ENCODE data around the gene CACNA2D3. TPM values are rescaled to one million over a fixed set of nuclear protein-coding genes. Genes with fewer than 3 reads are reported as not detected.

CACNA2D3 gene
- total RNA-seq, 1 donor from 2014 or later: 8.3 TPM

- DNase-seq (ENCODE audit: low spot score): no peak
These were observed 408.6 kb downstream of the CACNA2D3 start for GRCh38 chr3:54530944-54531343.

DNA sequence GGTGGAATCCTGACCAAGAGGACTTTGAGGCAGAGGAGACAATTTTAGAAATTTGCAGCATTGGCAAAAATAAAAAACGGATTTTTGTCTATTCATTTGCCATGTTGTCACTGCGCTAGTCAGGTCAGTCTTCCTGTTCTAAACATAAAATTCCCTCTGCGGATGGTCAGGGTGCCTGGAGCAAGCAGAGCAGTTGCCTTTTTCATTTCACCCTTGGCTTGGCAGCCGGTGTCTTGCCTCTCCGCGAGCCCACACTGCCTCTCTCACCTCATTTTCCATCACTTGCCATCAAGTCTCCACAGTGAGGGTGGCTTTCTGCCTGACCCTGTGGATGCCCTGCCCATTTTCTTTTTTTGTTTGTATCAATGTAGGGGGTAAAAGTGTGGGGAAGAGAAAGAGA is 409.4 kb downstream of the CACNA2D3 start:
- DNase-seq (ENCODE audit: low spot score): no peak

GRCh38 chr3:54533856-54534255 is 411.5 kb downstream of the CACNA2D3 start:
- no peak for DNase-seq (ENCODE audit: low spot score)

DNA sequence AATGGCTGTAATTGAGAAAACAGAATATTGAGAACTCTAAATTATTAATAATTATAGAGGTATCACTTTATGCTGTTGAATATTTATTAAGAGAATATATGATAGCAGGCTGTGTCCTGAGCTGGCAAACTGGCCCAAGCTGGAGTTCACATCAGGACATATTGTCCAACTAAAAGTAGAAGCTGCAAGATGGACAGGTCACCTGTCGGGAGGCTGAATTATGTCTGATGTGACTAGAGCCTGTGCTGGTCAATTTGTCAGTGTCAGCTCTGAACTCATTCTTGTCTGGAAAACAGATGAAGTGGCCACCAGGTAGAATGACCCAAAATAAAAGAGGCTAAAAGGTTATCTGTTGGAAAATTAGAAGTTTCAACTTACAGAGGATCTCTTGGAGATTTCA is 413.3 kb downstream of the CACNA2D3 start:
- no peak for DNase-seq (ENCODE audit: low spot score)

- no peak for DNase-seq (ENCODE audit: low spot score)
These were observed 414.1 kb downstream of the CACNA2D3 start for GRCh38 chr3:54536450-54536849.

DNA sequence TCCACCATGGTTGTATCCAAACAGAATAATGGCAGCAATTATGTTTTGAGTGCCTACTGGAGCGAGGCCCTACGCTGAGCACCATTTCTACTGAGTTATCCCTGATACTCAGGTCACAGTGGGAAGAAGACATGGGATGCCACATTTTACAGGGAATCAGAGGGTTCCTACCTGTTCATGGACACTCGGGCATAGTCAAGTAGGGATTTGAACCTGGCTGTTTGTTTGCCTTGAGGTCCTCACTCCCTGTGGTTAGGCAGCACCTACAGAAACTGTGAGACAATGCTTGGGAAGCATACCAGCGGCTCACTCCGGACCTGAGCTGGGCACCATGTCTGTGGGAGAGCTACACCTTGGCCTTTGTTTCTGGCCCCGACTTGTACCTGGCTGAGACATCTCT is 415.2 kb downstream of the CACNA2D3 start:
- no peak for DNase-seq (ENCODE audit: low spot score)

GRCh38 chr3:54538346-54538745 is 416.0 kb downstream of the CACNA2D3 start:
- DNase-seq (ENCODE audit: low spot score): no peak

DNA sequence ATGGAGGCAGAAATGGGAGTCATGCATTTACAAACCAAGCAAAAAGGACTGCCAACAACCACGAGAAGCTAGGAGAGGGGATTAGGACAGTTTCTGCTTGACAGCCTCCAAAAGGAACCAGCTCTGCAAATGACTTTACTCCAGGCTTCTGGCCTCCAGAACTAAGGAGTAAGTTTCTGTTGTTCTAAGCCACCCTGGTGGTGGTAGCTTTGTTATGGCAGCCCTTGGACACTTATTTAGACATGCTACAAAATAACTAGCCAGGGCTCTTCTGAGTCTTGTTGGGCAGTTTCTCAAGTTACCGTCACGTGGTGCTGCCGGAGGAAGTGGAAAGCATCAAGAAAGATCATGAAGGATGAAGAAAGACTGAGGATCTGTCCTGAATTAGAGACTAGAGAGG is 419.0 kb downstream of the CACNA2D3 start:
- DNase-seq (ENCODE audit: low spot score): no peak

DNA sequence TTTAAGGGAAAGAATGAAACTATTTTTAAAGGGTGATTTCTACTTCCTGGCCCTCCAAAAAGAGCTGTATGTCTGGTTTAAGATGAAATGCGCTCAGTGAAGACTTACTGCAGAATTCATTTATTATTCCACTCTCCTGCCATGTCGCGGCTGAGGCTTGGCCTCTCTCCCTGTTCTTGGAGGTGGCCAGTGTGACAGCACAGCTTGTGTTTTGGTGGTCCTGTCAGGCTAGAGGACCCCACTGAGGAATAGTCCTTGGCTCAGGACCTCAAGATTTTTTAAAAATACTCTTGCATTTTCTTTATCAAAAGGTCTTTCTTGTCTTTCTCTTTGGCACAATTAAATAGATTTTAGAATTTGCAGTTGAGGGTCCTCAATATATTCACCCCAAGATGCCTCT is 421.1 kb downstream of the CACNA2D3 start:
- no peak for DNase-seq (ENCODE audit: low spot score)

DNA sequence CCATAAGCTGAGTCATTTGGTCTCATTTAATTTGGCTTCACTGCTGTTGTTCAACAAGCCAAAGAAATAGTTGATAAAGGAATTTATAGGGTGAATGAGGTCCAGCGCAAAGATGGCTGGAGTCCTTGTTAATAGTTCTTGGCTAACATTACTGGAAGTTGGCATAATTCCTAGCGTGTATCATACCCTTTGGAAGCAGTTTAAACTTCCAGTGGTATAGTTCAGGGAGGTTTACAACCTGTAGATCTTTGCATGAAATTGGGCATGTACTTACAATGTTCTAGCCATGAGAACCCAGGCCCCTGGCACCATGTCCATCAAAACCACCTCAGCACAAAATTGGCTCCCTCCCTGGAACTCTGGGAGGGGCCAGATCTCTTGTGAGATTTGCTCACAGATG is 424.7 kb downstream of the CACNA2D3 start:
- no peak for DNase-seq (ENCODE audit: low spot score)

GRCh38 chr3:54547846-54548245 is 425.5 kb downstream of the CACNA2D3 start:
- no peak for DNase-seq (ENCODE audit: low spot score)

DNA sequence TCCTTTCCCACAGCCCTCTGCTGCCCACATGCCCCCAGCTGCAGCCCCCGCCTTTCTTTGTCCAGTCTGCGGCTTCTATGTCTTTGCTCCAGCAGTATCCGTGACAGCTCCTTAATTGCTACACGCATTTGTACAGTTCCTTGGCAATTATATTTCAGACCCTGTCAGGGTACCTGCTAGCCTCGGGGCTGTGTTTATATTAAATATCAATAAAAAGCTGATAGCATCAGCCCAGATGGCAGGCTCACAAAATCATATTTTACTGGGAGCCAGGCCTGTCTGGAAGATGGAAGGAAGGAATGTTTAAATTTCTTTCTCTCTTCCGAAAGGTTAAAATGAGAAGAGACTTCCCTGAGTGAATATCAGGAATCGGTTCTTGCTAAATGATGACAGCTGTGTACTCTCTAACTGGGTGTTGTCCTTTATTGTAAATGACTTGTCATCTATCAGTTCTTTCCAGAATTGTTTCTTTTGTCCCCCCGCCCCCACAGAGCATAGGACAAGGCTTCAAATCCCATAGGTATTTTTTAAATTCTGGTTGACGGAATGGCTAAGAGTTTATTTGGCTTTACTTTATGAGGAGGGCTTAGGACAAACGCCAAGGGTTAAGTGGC is 427.4 kb downstream of the CACNA2D3 start:
- DNase-seq (ENCODE audit: low spot score): no peak

DNA sequence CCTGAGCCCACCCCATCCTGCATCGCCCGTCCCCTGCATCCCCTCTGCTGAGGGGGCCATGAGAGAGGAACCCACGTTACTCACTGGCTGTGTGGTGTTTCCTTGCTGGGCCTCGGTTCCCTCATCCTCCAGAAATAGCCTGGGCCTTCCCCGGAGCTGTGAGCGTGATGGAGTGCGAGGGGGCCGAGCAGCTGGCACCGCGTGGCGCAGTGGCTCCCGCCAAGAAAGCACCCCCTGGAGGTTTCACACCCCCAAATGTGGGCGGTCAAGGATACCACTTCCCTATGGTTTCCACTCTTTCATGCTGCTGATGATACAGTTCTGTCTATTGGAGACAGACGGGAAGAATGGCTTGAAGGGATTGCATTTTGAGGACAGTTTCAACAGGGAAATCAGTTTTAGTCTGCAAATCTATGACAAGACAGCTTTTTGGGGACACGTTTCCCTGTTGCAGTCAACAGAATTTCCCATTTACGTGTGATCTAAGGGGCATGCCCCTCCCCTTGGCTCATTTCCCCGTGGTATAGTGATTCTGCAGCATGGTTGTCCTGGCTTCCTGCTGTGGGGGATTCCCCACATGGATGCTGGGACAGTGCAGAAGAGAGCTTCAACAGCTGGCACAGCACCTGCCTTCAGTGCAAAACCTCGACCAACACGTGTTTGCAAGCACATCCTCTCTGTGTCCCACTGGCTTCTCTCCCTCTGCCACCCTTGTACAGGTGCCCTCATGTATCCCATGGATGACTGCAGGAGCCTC is 428.0 kb downstream of the CACNA2D3 start:
- DNase-seq (ENCODE audit: low spot score): no peak

- no peak for DNase-seq (ENCODE audit: low spot score)
These were observed 434.3 kb downstream of the CACNA2D3 start for GRCh38 chr3:54556630-54557029.

GRCh38 chr3:54557538-54558428 is 435.4 kb downstream of the CACNA2D3 start:
- no peak for DNase-seq (ENCODE audit: low spot score)

- no peak for DNase-seq (ENCODE audit: low spot score)
These were observed 441.3 kb downstream of the CACNA2D3 start for GRCh38 chr3:54563501-54564200.

GRCh38 chr3:54564374-54564925 is 442.1 kb downstream of the CACNA2D3 start:
- DNase-seq (ENCODE audit: low spot score): no peak

DNA sequence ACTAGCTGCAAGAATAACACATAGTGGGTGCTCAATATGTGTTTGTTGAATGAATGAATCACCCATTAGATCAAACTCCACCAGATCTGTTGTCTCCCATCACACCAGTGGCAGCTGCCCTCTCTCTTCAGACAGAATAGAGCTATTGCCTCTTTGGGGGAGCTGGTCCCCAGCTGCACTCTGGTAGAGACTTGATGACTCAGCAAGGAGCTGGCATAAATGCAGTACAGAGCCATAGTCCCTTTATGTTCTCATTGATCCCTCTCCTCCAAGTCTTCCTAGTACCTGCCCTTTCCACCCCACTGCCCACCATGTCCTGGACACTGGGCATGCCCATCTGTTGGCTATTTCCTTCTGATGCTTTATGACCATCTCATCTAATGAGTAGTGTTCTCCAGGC is 443.6 kb downstream of the CACNA2D3 start:
- DNase-seq (ENCODE audit: low spot score): no peak

DNA sequence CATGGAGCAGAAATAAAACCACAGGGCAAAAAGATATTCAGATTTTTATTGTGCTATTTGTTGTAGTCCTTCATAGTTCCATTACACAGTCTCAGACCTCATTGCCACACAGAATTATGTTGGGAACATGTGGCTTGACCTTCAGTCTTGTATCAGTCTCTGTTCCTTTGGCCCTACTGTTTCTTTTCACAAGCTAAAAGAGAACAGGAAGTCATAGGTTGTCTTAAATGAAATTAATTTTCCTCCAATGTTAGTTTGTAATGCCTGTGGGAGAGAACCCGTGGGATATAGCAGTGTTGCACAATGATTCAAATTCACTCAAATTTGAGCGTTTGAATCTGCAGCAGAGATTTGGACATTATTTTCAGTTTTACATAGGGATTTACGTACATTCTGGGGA is 445.6 kb downstream of the CACNA2D3 start:
- DNase-seq (ENCODE audit: low spot score): no peak

GRCh38 chr3:54570008-54570407 is 447.7 kb downstream of the CACNA2D3 start:
- no peak for DNase-seq (ENCODE audit: low spot score)

GRCh38 chr3:54572197-54572895 is 450.0 kb downstream of the CACNA2D3 start:
- no peak for DNase-seq (ENCODE audit: low spot score)

Data from ureter (tissue), 1 donor.